Measurements from ENCODE around the gene AGFG2.

- TF ChIP-seq, protein P1, sequence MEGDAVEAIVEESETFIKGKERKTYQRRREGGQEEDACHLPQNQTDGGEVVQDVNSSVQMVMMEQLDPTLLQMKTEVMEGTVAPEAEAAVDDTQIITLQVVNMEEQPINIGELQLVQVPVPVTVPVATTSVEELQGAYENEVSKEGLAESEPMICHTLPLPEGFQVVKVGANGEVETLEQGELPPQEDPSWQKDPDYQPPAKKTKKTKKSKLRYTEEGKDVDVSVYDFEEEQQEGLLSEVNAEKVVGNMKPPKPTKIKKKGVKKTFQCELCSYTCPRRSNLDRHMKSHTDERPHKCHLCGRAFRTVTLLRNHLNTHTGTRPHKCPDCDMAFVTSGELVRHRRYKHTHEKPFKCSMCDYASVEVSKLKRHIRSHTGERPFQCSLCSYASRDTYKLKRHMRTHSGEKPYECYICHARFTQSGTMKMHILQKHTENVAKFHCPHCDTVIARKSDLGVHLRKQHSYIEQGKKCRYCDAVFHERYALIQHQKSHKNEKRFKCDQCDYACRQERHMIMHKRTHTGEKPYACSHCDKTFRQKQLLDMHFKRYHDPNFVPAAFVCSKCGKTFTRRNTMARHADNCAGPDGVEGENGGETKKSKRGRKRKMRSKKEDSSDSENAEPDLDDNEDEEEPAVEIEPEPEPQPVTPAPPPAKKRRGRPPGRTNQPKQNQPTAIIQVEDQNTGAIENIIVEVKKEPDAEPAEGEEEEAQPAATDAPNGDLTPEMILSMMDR (IDR thresholded peaks at IDR 0.05), result no peak
- no peak for TF ChIP-seq POLR2A (IDR thresholded peaks at IDR 0.05)
Observed at GRCh38 chr7:100509231-100509630, 29.8 kb upstream of the AGFG2 start.

All from adrenal gland (tissue), 5 donors.